GM10847 (cell line): ENCODE measurements around the gene SIGLEC11.

Experiments used
- POLR2A ChIP-seq: IDR thresholded peaks from 2 replicates; pipeline ENCODE4 v1.6.1; 2011; ENCODE audit not compliant: insufficient read length; ENCODE audit errors: extremely low read depth

The SIGLEC11 gene

GRCh38 chr19:49937750-49938381 is 23.1 kb downstream of the SIGLEC11 start:
- no peak for TF ChIP-seq POLR2A

- TF ChIP-seq POLR2A, result no peak
Observed at GRCh38 chr19:49936549-49936948, 24.4 kb downstream of the SIGLEC11 start.

DNA sequence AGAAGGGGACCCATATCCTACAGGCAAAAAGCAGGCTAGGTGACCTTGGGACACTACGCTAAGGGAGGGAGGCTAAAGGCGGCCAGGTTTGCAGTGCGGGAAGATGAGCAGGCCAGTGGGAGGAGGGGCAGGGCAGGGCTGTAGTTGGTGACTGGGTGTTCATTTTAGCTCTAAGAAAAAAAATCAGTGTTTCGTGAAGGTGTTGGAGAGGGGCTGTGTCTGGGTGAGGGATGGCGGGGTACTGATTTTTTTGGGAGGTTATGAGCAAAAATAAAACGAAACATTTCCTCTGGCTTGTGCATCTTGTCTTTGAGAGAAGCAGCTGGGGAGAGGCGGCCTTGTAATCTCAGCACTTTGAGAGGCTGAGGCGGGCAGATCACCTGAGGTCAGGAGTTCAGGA is 27.3 kb downstream of the SIGLEC11 start:
- TF ChIP-seq POLR2A, result no peak

- no peak for TF ChIP-seq POLR2A
Observed at GRCh38 chr19:49932731-49933131, 28.2 kb downstream of the SIGLEC11 start.

DNA sequence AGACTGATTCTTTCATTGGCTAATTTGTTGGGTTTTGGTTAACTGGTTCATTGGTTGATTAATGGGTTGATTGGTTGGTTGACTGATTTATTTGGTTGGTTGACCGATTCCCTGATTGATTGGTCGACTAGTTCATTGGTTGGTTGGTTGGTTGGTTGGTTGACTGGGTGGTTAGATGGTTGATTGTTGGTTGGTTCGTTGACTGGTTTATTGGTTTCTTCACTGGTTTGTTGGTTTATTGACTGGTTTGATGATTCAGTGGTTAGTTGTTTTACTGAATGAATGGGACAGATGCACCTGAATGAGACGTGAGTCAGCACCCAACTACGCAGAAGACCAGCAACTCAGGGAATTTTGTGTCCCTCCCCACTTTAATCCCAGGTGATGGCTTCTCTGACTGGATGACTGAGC is 28.9 kb downstream of the SIGLEC11 start:
- TF ChIP-seq POLR2A, result no peak

- no peak for TF ChIP-seq POLR2A
Observed at GRCh38 chr19:49931293-49932040, 29.5 kb downstream of the SIGLEC11 start.

GRCh38 chr19:49930483-49931011 is 30.4 kb downstream of the SIGLEC11 start:
- no peak for TF ChIP-seq POLR2A

- TF ChIP-seq POLR2A, result peak; percentile 98
Observed at GRCh38 chr19:49929611-49930482, 31.1 kb downstream of the SIGLEC11 start.

- TF ChIP-seq POLR2A, result peak; percentile 94
Observed at GRCh38 chr19:49929121-49929610, 31.8 kb downstream of the SIGLEC11 start, which contains the start of the genes ATF5 and NUP62. Gene ATF5 (plus strand): TSS chr19:49929205. CDS start chr19:49930851, 1,646 bp downstream. Gene NUP62 (minus strand): TSS chr19:49929504. CDS start chr19:49909807, 19,697 bp downstream.

- TF ChIP-seq POLR2A, result no peak
Observed at GRCh38 chr19:49927526-49928264, 33.3 kb downstream of the SIGLEC11 start.

- TF ChIP-seq POLR2A, result no peak
Observed at GRCh38 chr19:49926515-49926914, 34.5 kb downstream of the SIGLEC11 start.

- TF ChIP-seq POLR2A, result no peak
Observed at GRCh38 chr19:49925486-49925885, 35.5 kb downstream of the SIGLEC11 start.

DNA sequence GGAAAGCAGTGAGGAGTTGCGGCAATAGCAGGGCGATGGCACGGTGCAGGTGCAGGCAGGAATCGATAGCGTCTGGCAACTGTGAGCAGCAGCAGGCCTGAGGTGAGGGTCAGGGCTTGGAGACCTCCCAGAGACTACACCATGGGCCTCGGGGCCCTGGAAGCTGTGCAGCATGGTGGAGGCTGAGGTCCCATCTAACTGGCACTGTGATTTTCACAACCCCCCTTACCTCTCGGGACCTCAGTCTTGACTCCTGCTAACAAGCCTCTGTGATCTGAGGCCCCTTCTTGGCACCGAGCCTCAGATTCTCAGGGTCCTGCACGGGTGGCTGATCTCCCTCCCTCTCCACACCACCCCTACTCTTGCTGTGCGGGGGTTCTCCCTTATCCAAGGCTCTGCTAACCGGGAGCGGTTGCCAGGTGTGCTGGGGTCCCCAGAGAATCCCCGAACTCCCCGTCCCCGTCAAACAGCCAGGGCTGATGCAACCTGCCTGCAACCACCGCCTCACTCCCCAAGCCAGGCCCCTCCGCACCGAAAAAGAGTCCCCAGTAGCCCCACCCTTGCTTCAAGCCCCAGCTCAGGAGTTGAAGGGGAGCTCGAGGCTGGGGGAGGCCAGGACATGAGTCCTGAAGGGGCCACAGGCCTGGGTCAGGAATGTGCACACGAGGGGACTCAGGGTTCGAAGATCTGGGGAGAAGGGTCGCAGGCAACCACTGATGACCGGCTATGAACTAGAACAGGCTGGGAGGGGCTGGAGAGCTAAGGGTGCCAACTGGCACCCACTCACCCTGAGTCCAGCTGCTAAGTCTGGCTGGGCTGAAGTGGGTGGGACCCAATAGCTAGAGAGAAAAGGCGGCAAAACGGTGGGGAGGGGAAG is 36.7 kb downstream of the SIGLEC11 start:
- TF ChIP-seq POLR2A, result no peak

GRCh38 chr19:49923055-49924003 is 37.6 kb downstream of the SIGLEC11 start:
- no peak for TF ChIP-seq POLR2A
